Measurements from ENCODE around the gene FAM237A.

Gene FAM237A

GRCh38 chr2:206616151-206616550, 26.1 kb upstream of the FAM237A start:
- no peak for TF ChIP-seq CREB1 (IDR thresholded peaks at IDR 0.05; ENCODE audit: low read depth)
- TF ChIP-seq USF1 (IDR thresholded peaks at IDR 0.05), result no peak
- TF ChIP-seq FOXM1 (IDR thresholded peaks at IDR 0.05; ENCODE audit: borderline replicate concordance, low read depth), result no peak
- TF ChIP-seq YY1 (IDR thresholded peaks at IDR 0.05; ENCODE audit: low read depth), result no peak
- TF ChIP-seq TEAD4 (IDR thresholded peaks at IDR 0.05), result no peak
- TF ChIP-seq EGR1 (IDR thresholded peaks at IDR 0.05), result no peak
- TF ChIP-seq CEBPB (IDR thresholded peaks at IDR 0.05), result no peak
- no peak for TF ChIP-seq TAF1 (IDR thresholded peaks at IDR 0.05; ENCODE audit: low read depth)
- TF ChIP-seq NFIC (IDR thresholded peaks at IDR 0.05), result no peak
- no peak for TF ChIP-seq EP300 (IDR thresholded peaks at IDR 0.05; ENCODE audit: borderline replicate concordance)
- no peak for TF ChIP-seq RAD21 (IDR thresholded peaks at IDR 0.05; ENCODE audit: low read depth)
- no peak for TF ChIP-seq TCF12 (IDR thresholded peaks at IDR 0.05; ENCODE audit: low read depth)
- TF ChIP-seq ZBTB7A (IDR thresholded peaks at IDR 0.05; ENCODE audit: low read depth), result no peak
- TF ChIP-seq REST (IDR thresholded peaks at IDR 0.05; ENCODE audit: low read depth), result no peak

GRCh38 chr2:206619011-206619410, 23.3 kb upstream of the FAM237A start:
- TF ChIP-seq USF1 (IDR thresholded peaks at IDR 0.05), result no peak
- no peak for TF ChIP-seq FOXM1 (IDR thresholded peaks at IDR 0.05; ENCODE audit: borderline replicate concordance, low read depth)
- no peak for TF ChIP-seq TEAD4 (IDR thresholded peaks at IDR 0.05)
- no peak for TF ChIP-seq NFIC (IDR thresholded peaks at IDR 0.05)
- no peak for TF ChIP-seq TCF12 (IDR thresholded peaks at IDR 0.05; ENCODE audit: low read depth)
- TF ChIP-seq EGR1 (IDR thresholded peaks at IDR 0.05), result no peak
- no peak for TF ChIP-seq YY1 (IDR thresholded peaks at IDR 0.05; ENCODE audit: low read depth)
- no peak for TF ChIP-seq TAF1 (IDR thresholded peaks at IDR 0.05; ENCODE audit: low read depth)
- TF ChIP-seq ZBTB7A (IDR thresholded peaks at IDR 0.05; ENCODE audit: low read depth), result no peak
- TF ChIP-seq RAD21 (IDR thresholded peaks at IDR 0.05; ENCODE audit: low read depth), result no peak
- TF ChIP-seq EP300 (IDR thresholded peaks at IDR 0.05; ENCODE audit: borderline replicate concordance), result no peak
- no peak for TF ChIP-seq REST (IDR thresholded peaks at IDR 0.05; ENCODE audit: low read depth)

GRCh38 chr2:206626108-206626507, 16.2 kb upstream of the FAM237A start:
- no peak for TF ChIP-seq MAX (IDR thresholded peaks at IDR 0.05)
- no peak for TF ChIP-seq ZBTB7A (IDR thresholded peaks at IDR 0.05; ENCODE audit: low read depth)
- TF ChIP-seq REST (IDR thresholded peaks at IDR 0.05; ENCODE audit: low read depth), result no peak
- no peak for TF ChIP-seq USF1 (IDR thresholded peaks at IDR 0.05)
- no peak for TF ChIP-seq CEBPB (IDR thresholded peaks at IDR 0.05)
- no peak for TF ChIP-seq FOXM1 (IDR thresholded peaks at IDR 0.05; ENCODE audit: borderline replicate concordance, low read depth)
- TF ChIP-seq TAF1 (IDR thresholded peaks at IDR 0.05; ENCODE audit: low read depth), result no peak
- no peak for TF ChIP-seq TEAD4 (IDR thresholded peaks at IDR 0.05)
- no peak for TF ChIP-seq YY1 (IDR thresholded peaks at IDR 0.05; ENCODE audit: low read depth)
- TF ChIP-seq RAD21 (IDR thresholded peaks at IDR 0.05; ENCODE audit: low read depth), result no peak
- TF ChIP-seq NFIC (IDR thresholded peaks at IDR 0.05), result no peak
- TF ChIP-seq EP300 (IDR thresholded peaks at IDR 0.05; ENCODE audit: borderline replicate concordance), result no peak
- no peak for TF ChIP-seq TCF12 (IDR thresholded peaks at IDR 0.05; ENCODE audit: low read depth)
- TF ChIP-seq CREB1 (IDR thresholded peaks at IDR 0.05; ENCODE audit: low read depth), result no peak
- no peak for TF ChIP-seq EGR1 (IDR thresholded peaks at IDR 0.05)

- TF ChIP-seq RAD21 (IDR thresholded peaks at IDR 0.05; ENCODE audit: low read depth), result no peak
- TF ChIP-seq ZBTB7A (IDR thresholded peaks at IDR 0.05; ENCODE audit: low read depth), result no peak
- no peak for TF ChIP-seq NFIC (IDR thresholded peaks at IDR 0.05)
- no peak for TF ChIP-seq CREB1 (IDR thresholded peaks at IDR 0.05; ENCODE audit: low read depth)
- TF ChIP-seq USF1 (IDR thresholded peaks at IDR 0.05), result no peak
- TF ChIP-seq YY1 (IDR thresholded peaks at IDR 0.05; ENCODE audit: low read depth), result no peak
- no peak for TF ChIP-seq FOXM1 (IDR thresholded peaks at IDR 0.05; ENCODE audit: borderline replicate concordance, low read depth)
- no peak for TF ChIP-seq EGR1 (IDR thresholded peaks at IDR 0.05)
- no peak for TF ChIP-seq MAX (IDR thresholded peaks at IDR 0.05)
- no peak for TF ChIP-seq REST (IDR thresholded peaks at IDR 0.05; ENCODE audit: low read depth)
- TF ChIP-seq TAF1 (IDR thresholded peaks at IDR 0.05; ENCODE audit: low read depth), result no peak
- TF ChIP-seq TCF12 (IDR thresholded peaks at IDR 0.05; ENCODE audit: low read depth), result no peak
- no peak for TF ChIP-seq EP300 (IDR thresholded peaks at IDR 0.05; ENCODE audit: borderline replicate concordance)
- no peak for TF ChIP-seq CEBPB (IDR thresholded peaks at IDR 0.05)
- no peak for TF ChIP-seq TEAD4 (IDR thresholded peaks at IDR 0.05)
Observed at GRCh38 chr2:206627632-206628031, 14.7 kb upstream of the FAM237A start.

Measured in Ishikawa (cell line).